Lower lobe of right lung (tissue), 2 donors: ENCODE data around the gene TRIM24. TPM values are rescaled to one million over a fixed set of nuclear protein-coding genes. Genes with fewer than 3 reads are reported as not detected.

Experiments
- ATAC-seq, 2 donors: fragments of 200-7000 bp; cut with Tn5 transposase; one replicate each; pipeline ENCODE4 v1.9.1; 2020 to 2022; ENCODE audit warnings: mild to moderate bottlenecking in 2 of 2, moderate library complexity in 2 of 2
- DNase-seq: peaks from one replicate; pipeline ENCODE4 v3.0.0-alpha.2; 2020
- H3K27ac ChIP-seq: fragments of 200-600 bp; one replicate; pipeline ENCODE4 v1.8.0; 2022
- H3K27me3 ChIP-seq: fragments of 200-600 bp; one replicate; pipeline ENCODE4 v1.8.0; 2022; ENCODE audit warnings: low read depth
- H3K36me3 ChIP-seq: fragments of 200-600 bp; one replicate; pipeline ENCODE4 v1.8.0; 2022; ENCODE audit warnings: mild to moderate bottlenecking
- H3K4me1 ChIP-seq: fragments of 200-600 bp; one replicate; pipeline ENCODE4 v1.8.0; 2022
- H3K4me3 ChIP-seq: fragments of 200-600 bp; one replicate; pipeline ENCODE4 v1.8.0; 2022; ENCODE audit warnings: mild to moderate bottlenecking
- H3K9me3 ChIP-seq: fragments of 200-600 bp; one replicate; pipeline ENCODE4 v1.8.0; 2022
- intact Hi-C: fragments of 100-400 bp; cut with DNase I; formaldehyde crosslinking; loops from one replicate; pipeline ENCODE4 v1.11.0; 2022
- total RNA-seq: library from RNA; stranded (reverse); fragmentation: NEBNext Ultra II Directional; extraction: Animal tissue kit (Norgen Biotek cat#: 25700); gene quantifications from one replicate; pipeline ENCODE4 v1.2.1, GENCODE V29; 2021
- TF ChIP-seq, protein P1 (sequence below): fragments of 200-600 bp; IDR thresholded peaks from one replicate; pipeline ENCODE4 v1.8.0; 2022; ENCODE audit warnings: antibody characterized with exemption, mild to moderate bottlenecking
- donor health status: DM: no; HTN: yes; CAD: no; lungs with severe emphysema.

The TRIM24 gene
- total RNA-seq, 1 donor from 2014 or later = 25.8 TPM

DNA sequence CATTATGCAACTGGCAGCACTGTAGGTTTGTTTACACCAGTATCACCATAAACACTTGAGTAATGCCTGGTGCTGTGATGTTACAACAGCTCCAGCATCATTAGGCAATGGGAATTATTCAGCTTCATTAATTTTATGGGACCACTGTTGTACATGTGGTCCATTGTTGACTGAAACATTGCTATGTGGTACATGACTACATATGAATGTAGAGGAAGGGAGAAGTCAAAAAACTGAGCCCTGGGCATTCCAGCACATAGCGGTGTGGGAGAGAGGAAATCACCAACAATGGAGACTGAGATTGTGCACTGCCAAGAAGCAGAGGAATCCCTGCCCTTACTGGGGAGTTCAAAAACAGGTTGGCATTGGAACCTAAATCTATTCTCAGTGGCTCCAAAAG lies 89.0 kb downstream of the TRIM24 start:
- H3K4me3 ChIP-seq = no peak overlapping the region
- peaks cover 32% of the 10 kb centered on the region for H3K36me3 ChIP-seq
- ATAC-seq (no peak), DNase-seq (no peak)
- no peak overlapping the region for H3K27ac ChIP-seq
- TF ChIP-seq, protein P1, sequence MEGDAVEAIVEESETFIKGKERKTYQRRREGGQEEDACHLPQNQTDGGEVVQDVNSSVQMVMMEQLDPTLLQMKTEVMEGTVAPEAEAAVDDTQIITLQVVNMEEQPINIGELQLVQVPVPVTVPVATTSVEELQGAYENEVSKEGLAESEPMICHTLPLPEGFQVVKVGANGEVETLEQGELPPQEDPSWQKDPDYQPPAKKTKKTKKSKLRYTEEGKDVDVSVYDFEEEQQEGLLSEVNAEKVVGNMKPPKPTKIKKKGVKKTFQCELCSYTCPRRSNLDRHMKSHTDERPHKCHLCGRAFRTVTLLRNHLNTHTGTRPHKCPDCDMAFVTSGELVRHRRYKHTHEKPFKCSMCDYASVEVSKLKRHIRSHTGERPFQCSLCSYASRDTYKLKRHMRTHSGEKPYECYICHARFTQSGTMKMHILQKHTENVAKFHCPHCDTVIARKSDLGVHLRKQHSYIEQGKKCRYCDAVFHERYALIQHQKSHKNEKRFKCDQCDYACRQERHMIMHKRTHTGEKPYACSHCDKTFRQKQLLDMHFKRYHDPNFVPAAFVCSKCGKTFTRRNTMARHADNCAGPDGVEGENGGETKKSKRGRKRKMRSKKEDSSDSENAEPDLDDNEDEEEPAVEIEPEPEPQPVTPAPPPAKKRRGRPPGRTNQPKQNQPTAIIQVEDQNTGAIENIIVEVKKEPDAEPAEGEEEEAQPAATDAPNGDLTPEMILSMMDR = no peak
- no peaks in the 10 kb centered on the region for H3K4me1 ChIP-seq
- intact Hi-C loops = loop anchor here (10.0 kb wide), 1 partner anchor 84 kb away; the partner anchor contains the start of gene TRIM24
- no peaks in the 10 kb centered on the region for H3K27me3 ChIP-seq
- no peaks in the 10 kb centered on the region for H3K9me3 ChIP-seq

DNA sequence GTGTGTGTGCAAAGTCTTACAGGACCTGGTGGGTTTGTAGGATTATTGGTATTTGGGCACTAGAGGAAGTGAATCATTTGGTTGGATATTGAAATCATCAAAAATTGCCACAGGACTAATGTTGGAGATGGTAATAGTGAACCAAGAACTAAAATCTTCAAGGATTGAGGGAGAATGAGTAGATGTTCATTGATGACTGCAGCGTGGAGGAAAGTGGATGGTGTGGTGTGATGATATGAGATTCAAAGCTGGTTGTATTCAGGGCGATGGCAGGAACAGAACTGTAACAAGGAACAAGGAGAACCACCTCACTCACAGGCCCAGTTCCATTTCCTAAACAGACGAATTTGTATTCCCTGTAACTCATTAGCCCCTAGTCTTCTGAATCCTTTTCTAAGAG lies 90.3 kb downstream of the TRIM24 start:
- no peak for DNase-seq
- H3K27ac ChIP-seq = no peak overlapping the region
- ATAC-seq = no peak
- no peaks in the 10 kb centered on the region for H3K4me1 ChIP-seq
- H3K27me3 ChIP-seq = no peaks in the 10 kb centered on the region
- intact Hi-C loops = no loop called here
- no peak overlapping the region for H3K4me3 ChIP-seq
- H3K36me3 ChIP-seq = peaks cover 42% of the 10 kb centered on the region
- TF ChIP-seq, protein P1 = no peak
- H3K9me3 ChIP-seq = no peaks in the 10 kb centered on the region

DNA sequence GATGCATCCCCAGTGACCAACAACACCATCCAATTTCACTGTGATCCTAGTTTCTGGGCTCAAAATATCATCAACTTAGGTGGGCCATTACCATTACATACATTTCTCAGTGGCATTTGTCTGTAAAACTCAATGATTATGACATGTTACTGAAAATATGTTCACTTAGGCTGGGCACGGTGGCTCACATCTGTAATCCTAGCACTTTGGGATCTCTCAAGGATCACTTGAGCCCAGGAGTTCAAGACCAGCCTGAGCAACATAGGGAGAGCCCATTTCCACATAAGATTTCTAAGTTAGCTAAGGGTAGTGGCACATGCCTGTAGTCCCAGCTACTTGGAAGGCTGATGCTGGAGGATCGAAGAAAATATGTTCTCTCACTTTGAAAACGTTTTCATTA lies 91.0 kb downstream of the TRIM24 start:
- no peak overlapping the region for H3K4me3 ChIP-seq
- TF ChIP-seq, protein P1 = no peak
- intact Hi-C loops = no loop called here
- no peaks in the 10 kb centered on the region for H3K27me3 ChIP-seq
- H3K36me3 ChIP-seq = peaks cover 50% of the 10 kb centered on the region
- ATAC-seq (no peak), DNase-seq (no peak)
- peaks cover 5% of the 10 kb centered on the region for H3K9me3 ChIP-seq
- H3K4me1 ChIP-seq = no peaks in the 10 kb centered on the region
- no peak overlapping the region for H3K27ac ChIP-seq

DNA sequence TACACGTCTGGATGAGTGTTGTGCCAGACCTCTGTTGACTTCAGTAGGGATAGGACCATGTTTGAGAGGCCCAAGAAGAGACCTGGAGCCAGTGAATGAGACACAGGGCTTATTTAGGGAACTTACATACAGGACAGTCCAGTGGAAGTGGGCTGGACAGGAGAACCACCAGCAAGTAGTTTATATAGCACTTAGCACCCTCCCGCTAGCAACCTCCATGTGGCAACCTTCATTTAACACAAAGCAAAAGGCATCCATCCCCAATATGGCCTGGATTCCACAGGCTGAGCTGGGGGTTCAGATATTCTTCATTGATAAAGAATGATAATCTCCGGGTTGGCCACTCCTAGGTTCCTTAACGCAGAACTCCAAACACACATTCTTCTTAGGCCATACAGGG lies 93.7 kb downstream of the TRIM24 start:
- no peaks in the 10 kb centered on the region for H3K27me3 ChIP-seq
- H3K36me3 ChIP-seq = peaks cover 72% of the 10 kb centered on the region
- ATAC-seq (no peak), DNase-seq (no peak)
- intact Hi-C loops = no loop called here
- TF ChIP-seq, protein P1 = no peak
- H3K27ac ChIP-seq = no peak overlapping the region
- H3K9me3 ChIP-seq = peaks cover 32% of the 10 kb centered on the region
- H3K4me3 ChIP-seq = no peak overlapping the region
- no peaks in the 10 kb centered on the region for H3K4me1 ChIP-seq

DNA sequence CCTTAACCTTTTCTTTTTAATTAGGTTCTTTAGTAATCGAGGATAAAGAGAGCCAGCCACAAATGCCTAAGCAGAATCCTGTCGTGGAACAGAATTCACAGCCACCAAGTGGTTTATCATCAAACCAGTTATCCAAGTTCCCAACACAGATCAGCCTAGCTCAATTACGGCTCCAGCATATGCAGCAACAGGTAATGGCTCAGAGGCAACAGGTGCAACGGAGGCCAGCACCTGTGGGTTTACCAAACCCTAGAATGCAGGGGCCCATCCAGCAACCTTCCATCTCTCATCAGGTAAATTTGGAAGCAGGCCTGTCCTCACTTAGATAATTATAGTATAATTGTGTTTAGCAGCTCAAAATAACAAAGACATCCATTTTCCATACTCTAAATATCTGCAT lies 94.6 kb downstream of the TRIM24 start:
- Histone ChIP-seq H3K4me3 (no peak overlapping the region), H3K4me1 (no peaks in the 10 kb centered on the region), H3K27me3 (no peaks in the 10 kb centered on the region), H3K9me3 (peaks cover 33% of the 10 kb centered on the region), H3K27ac (no peak overlapping the region), H3K36me3 (peaks cover 77% of the 10 kb centered on the region)
- TF ChIP-seq, protein P1 = no peak
- no peak for ATAC-seq
- intact Hi-C loops = no loop called here
- DNase-seq = no peak

DNA sequence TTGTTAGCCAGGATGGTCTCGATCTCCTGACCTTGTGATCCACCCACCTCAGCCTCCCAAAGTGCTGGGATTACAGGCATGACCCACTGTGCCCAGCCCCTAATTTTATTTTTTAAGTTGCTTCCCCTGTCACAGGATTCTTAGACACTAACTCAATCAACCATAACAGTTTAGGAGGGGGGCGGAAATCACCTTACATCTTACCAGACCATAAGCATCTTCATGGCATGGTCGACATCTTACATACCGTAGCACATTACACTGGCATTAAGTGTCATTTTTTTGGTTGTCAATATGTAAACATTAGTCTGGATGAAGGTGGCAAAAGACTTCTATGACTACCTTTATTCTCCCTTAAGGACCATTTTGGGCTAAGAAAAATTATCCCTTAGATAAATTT lies 95.6 kb downstream of the TRIM24 start:
- TF ChIP-seq, protein P1 = no peak
- ATAC-seq (no peak), DNase-seq (no peak)
- Histone ChIP-seq H3K9me3 (peaks cover 33% of the 10 kb centered on the region), H3K4me3 (no peak overlapping the region), H3K27me3 (no peaks in the 10 kb centered on the region), H3K36me3 (peaks cover 85% of the 10 kb centered on the region), H3K4me1 (no peaks in the 10 kb centered on the region), H3K27ac (no peak overlapping the region)
- intact Hi-C loops = no loop called here
